Measurements from ENCODE around the gene ZNF592.

ZNF592 gene

GRCh38 chr15:84831613-84832012 is 83.2 kb downstream of the ZNF592 start:
- no peak overlapping the region for H3K27ac ChIP-seq (ENCODE audit: low read length)

GRCh38 chr15:84832448-84833040 is 84.2 kb downstream of the ZNF592 start:
- Histone ChIP-seq H3K27me3 (ENCODE audit: low read depth, low read length) (no peaks in the 10 kb centered on the region), H3K4me1 (ENCODE audit: control insufficient read depth in 1 of 2, insufficient read depth in 2 of 2, low read length in 2 of 2) (peaks cover 0 to 46% of the 10 kb centered on the region in 2 donors), H3K27ac (ENCODE audit: low read length) (no peak overlapping the region), H3K9me3 (ENCODE audit: control insufficient read depth in 1 of 2, low read length in 2 of 2) (no peaks in the 10 kb centered on the region), H3K36me3 (ENCODE audit: control insufficient read depth in 1 of 2, insufficient read depth in 2 of 2, low read length in 2 of 2) (peaks cover 0 to 4% of the 10 kb centered on the region in 2 donors), H3K4me3 (ENCODE audit: low read depth in 1 of 2, low read length in 2 of 2) (no peak overlapping the region)

More at GRCh38 chr15:84831613-84832012, 83.2 kb downstream of the ZNF592 start:
- Histone ChIP-seq H3K36me3 (ENCODE audit: control insufficient read depth in 1 of 2, insufficient read depth in 2 of 2, low read length in 2 of 2) (peaks cover 0 to 4% of the 10 kb centered on the region in 2 donors), H3K9me3 (ENCODE audit: control insufficient read depth in 1 of 2, low read length in 2 of 2) (no peaks in the 10 kb centered on the region), H3K4me3 (ENCODE audit: low read depth in 1 of 2, low read length in 2 of 2) (no peak overlapping the region), H3K4me1 (ENCODE audit: control insufficient read depth in 1 of 2, insufficient read depth in 2 of 2, low read length in 2 of 2) (peaks cover 0 to 56% of the 10 kb centered on the region in 2 donors), H3K27me3 (ENCODE audit: low read depth, low read length) (no peaks in the 10 kb centered on the region)

- Histone ChIP-seq H3K9me3 (ENCODE audit: control insufficient read depth in 1 of 2, low read length in 2 of 2) (no peaks in the 10 kb centered on the region), H3K27me3 (ENCODE audit: low read depth, low read length) (no peaks in the 10 kb centered on the region), H3K4me3 (ENCODE audit: low read depth in 1 of 2, low read length in 2 of 2) (no peak overlapping the region), H3K36me3 (ENCODE audit: control insufficient read depth in 1 of 2, insufficient read depth in 2 of 2, low read length in 2 of 2) (peaks cover 0 to 4% of the 10 kb centered on the region in 2 donors), H3K4me1 (ENCODE audit: control insufficient read depth in 1 of 2, insufficient read depth in 2 of 2, low read length in 2 of 2) (peaks cover 0 to 36% of the 10 kb centered on the region in 2 donors), H3K27ac (ENCODE audit: low read length) (no peak overlapping the region)
Observed at GRCh38 chr15:84833447-84834228, 85.2 kb downstream of the ZNF592 start.

- Histone ChIP-seq H3K36me3 (ENCODE audit: control insufficient read depth in 1 of 2, insufficient read depth in 2 of 2, low read length in 2 of 2) (peaks cover 0 to 8% of the 10 kb centered on the region in 2 donors), H3K27ac (ENCODE audit: low read length) (no peak overlapping the region), H3K27me3 (ENCODE audit: low read depth, low read length) (no peaks in the 10 kb centered on the region), H3K4me3 (ENCODE audit: low read depth in 1 of 2, low read length in 2 of 2) (no peak overlapping the region), H3K9me3 (ENCODE audit: control insufficient read depth in 1 of 2, low read length in 2 of 2) (no peaks in the 10 kb centered on the region), H3K4me1 (ENCODE audit: control insufficient read depth in 1 of 2, insufficient read depth in 2 of 2, low read length in 2 of 2) (peaks cover 0 to 33% of the 10 kb centered on the region in 2 donors)
Observed at GRCh38 chr15:84834229-84834955, 86.0 kb downstream of the ZNF592 start.

- no peak overlapping the region for H3K27ac ChIP-seq (ENCODE audit: low read length)
- peaks cover 0 to 11% of the 10 kb centered on the region in 2 donors for H3K36me3 ChIP-seq (ENCODE audit: control insufficient read depth in 1 of 2, insufficient read depth in 2 of 2, low read length in 2 of 2)
- peaks cover 0 to 38% of the 10 kb centered on the region in 2 donors for H3K4me1 ChIP-seq (ENCODE audit: control insufficient read depth in 1 of 2, insufficient read depth in 2 of 2, low read length in 2 of 2)
- H3K27me3 ChIP-seq (ENCODE audit: low read depth, low read length), result no peaks in the 10 kb centered on the region
- H3K4me3 ChIP-seq (ENCODE audit: low read depth in 1 of 2, low read length in 2 of 2), result no peak overlapping the region
- H3K9me3 ChIP-seq (ENCODE audit: control insufficient read depth in 1 of 2, low read length in 2 of 2), result no peaks in the 10 kb centered on the region
Observed at GRCh38 chr15:84834969-84835368, 86.6 kb downstream of the ZNF592 start.

GRCh38 chr15:84835661-84836337 is 87.4 kb downstream of the ZNF592 start:
- Histone ChIP-seq H3K9me3 (ENCODE audit: control insufficient read depth in 1 of 2, low read length in 2 of 2) (no peaks in the 10 kb centered on the region), H3K36me3 (ENCODE audit: control insufficient read depth in 1 of 2, insufficient read depth in 2 of 2, low read length in 2 of 2) (peaks cover 0 to 12% of the 10 kb centered on the region in 2 donors), H3K4me1 (ENCODE audit: control insufficient read depth in 1 of 2, insufficient read depth in 2 of 2, low read length in 2 of 2) (peaks cover 0 to 46% of the 10 kb centered on the region in 2 donors), H3K4me3 (ENCODE audit: low read depth in 1 of 2, low read length in 2 of 2) (no peak overlapping the region), H3K27me3 (ENCODE audit: low read depth, low read length) (no peaks in the 10 kb centered on the region), H3K27ac (ENCODE audit: low read length) (no peak overlapping the region)

GRCh38 chr15:84836844-84837243 is 88.5 kb downstream of the ZNF592 start:
- no peak overlapping the region for H3K27ac ChIP-seq (ENCODE audit: low read length)
- H3K9me3 ChIP-seq (ENCODE audit: control insufficient read depth in 1 of 2, low read length in 2 of 2), result no peaks in the 10 kb centered on the region
- H3K27me3 ChIP-seq (ENCODE audit: low read depth, low read length), result no peaks in the 10 kb centered on the region
- peaks cover 0 to 52% of the 10 kb centered on the region in 2 donors for H3K4me1 ChIP-seq (ENCODE audit: control insufficient read depth in 1 of 2, insufficient read depth in 2 of 2, low read length in 2 of 2)
- H3K36me3 ChIP-seq (ENCODE audit: control insufficient read depth in 1 of 2, insufficient read depth in 2 of 2, low read length in 2 of 2), result peaks cover 0 to 12% of the 10 kb centered on the region in 2 donors
- no peak overlapping the region for H3K4me3 ChIP-seq (ENCODE audit: low read depth in 1 of 2, low read length in 2 of 2)

- Histone ChIP-seq H3K36me3 (ENCODE audit: control insufficient read depth in 1 of 2, insufficient read depth in 2 of 2, low read length in 2 of 2) (peaks cover 0 to 12% of the 10 kb centered on the region in 2 donors), H3K27me3 (ENCODE audit: low read depth, low read length) (no peaks in the 10 kb centered on the region), H3K4me3 (ENCODE audit: low read depth in 1 of 2, low read length in 2 of 2) (no peak overlapping the region), H3K27ac (ENCODE audit: low read length) (peak overlapping the region; percentile 77), H3K9me3 (ENCODE audit: control insufficient read depth in 1 of 2, low read length in 2 of 2) (no peaks in the 10 kb centered on the region), H3K4me1 (ENCODE audit: control insufficient read depth in 1 of 2, insufficient read depth in 2 of 2, low read length in 2 of 2) (peaks cover 0 to 36% of the 10 kb centered on the region in 2 donors)
Observed at GRCh38 chr15:84839714-84840113, 91.3 kb downstream of the ZNF592 start.

GRCh38 chr15:84840255-84840654 is 91.9 kb downstream of the ZNF592 start:
- Histone ChIP-seq H3K27me3 (ENCODE audit: low read depth, low read length) (no peaks in the 10 kb centered on the region), H3K27ac (ENCODE audit: low read length) (peak overlapping the region; percentile 77), H3K4me1 (ENCODE audit: control insufficient read depth in 1 of 2, insufficient read depth in 2 of 2, low read length in 2 of 2) (peaks cover 0 to 36% of the 10 kb centered on the region in 2 donors), H3K36me3 (ENCODE audit: control insufficient read depth in 1 of 2, insufficient read depth in 2 of 2, low read length in 2 of 2) (peaks cover 0 to 12% of the 10 kb centered on the region in 2 donors), H3K9me3 (ENCODE audit: control insufficient read depth in 1 of 2, low read length in 2 of 2) (no peaks in the 10 kb centered on the region), H3K4me3 (ENCODE audit: low read depth in 1 of 2, low read length in 2 of 2) (peak overlapping the region in 1 of 2 donors; percentile 28)

- H3K4me1 ChIP-seq (ENCODE audit: control insufficient read depth in 1 of 2, insufficient read depth in 2 of 2, low read length in 2 of 2), result peaks cover 0 to 33% of the 10 kb centered on the region in 2 donors
- H3K27me3 ChIP-seq (ENCODE audit: low read depth, low read length), result no peaks in the 10 kb centered on the region
- H3K4me3 ChIP-seq (ENCODE audit: low read depth in 1 of 2, low read length in 2 of 2), result peak overlapping the region in 1 of 2 donors; percentile 28
- H3K36me3 ChIP-seq (ENCODE audit: control insufficient read depth in 1 of 2, insufficient read depth in 2 of 2, low read length in 2 of 2), result peaks cover 0 to 12% of the 10 kb centered on the region in 2 donors
- peak overlapping the region; percentile 77 for H3K27ac ChIP-seq (ENCODE audit: low read length)
- no peaks in the 10 kb centered on the region for H3K9me3 ChIP-seq (ENCODE audit: control insufficient read depth in 1 of 2, low read length in 2 of 2)
Observed at GRCh38 chr15:84840741-84841429, 92.5 kb downstream of the ZNF592 start.

Data from muscle layer of duodenum (tissue), 2 donors.